Fibroblast of mammary gland (primary cell): ENCODE measurements around the gene SNX32.

Experiments used
- DNase-seq: peaks from one replicate; pipeline ENCODE4 v3.0.0-alpha.2; 2010; ENCODE audit warnings: low read depth
- H3K4me3 ChIP-seq: 2 replicates; pipeline ENCODE4 v1.5.1; 2011; ENCODE audit warnings: low read depth, mild to moderate bottlenecking, low read length, moderate library complexity; ENCODE audit not compliant: control insufficient read depth
- CTCF ChIP-seq: conservative IDR thresholded peaks from 2 replicates; pipeline ENCODE4 v1.5.1; 2011; ENCODE audit warnings: low read depth, low read length, inconsistent platforms; ENCODE audit not compliant: control insufficient read depth, insufficient read depth

SNX32 gene

GRCh38 chr11:65870706-65871681 lies 37.2 kb downstream of the SNX32 start:
- TF ChIP-seq CTCF = no peak
- H3K4me3 ChIP-seq = peak overlapping the region; percentile 69
- DNase-seq = no peak

- peak; percentile 18 for TF ChIP-seq CTCF
- peak overlapping the region; percentile 69 for H3K4me3 ChIP-seq
- DNase-seq = no peak
These were observed 38.2 kb downstream of the SNX32 start for GRCh38 chr11:65871811-65872548.

GRCh38 chr11:65872586-65873317 lies 39.0 kb downstream of the SNX32 start, which contains the start of gene EFEMP2:
Gene EFEMP2 (minus strand): TSS chr11:65872800. CDS start chr11:65872354, 446 bp downstream.
- no peak for DNase-seq
- no peak for TF ChIP-seq CTCF

GRCh38 chr11:65873318-65874156 lies 39.8 kb downstream of the SNX32 start:
- TF ChIP-seq CTCF = no peak
- peak overlapping the region; percentile 69 for H3K4me3 ChIP-seq
- peak; percentile 88 for DNase-seq

More at GRCh38 chr11:65872586-65873317, 39.0 kb downstream of the SNX32 start, which contains the start of gene EFEMP2:
- peak within 1 kb of the TSS; percentile 69 for H3K4me3 ChIP-seq

GRCh38 chr11:65879617-65880016 lies 45.9 kb downstream of the SNX32 start, which contains the start of gene CTSW:
Gene CTSW (plus strand): TSS chr11:65879837. CDS start chr11:65879855, 18 bp downstream.
- no peak for DNase-seq
- H3K4me3 ChIP-seq = no peak within 1 kb of the TSS
- no peak for TF ChIP-seq CTCF
